Stimulated activated CD4-positive, alpha-beta T cell treated with anti-CD3 and anti-CD28 coated beads, Interleukin-4, amount 100 ng/mL, for 48 hours (primary cell): ENCODE data around the gene LHX6.

ENCODE experiments used
- DNase-seq, 2 donors: peaks; one replicate each; pipeline ENCODE4 v3.0.0-alpha.2; 2020; ENCODE audit warnings: low read depth in 2 of 2

LHX6 gene

DNA sequence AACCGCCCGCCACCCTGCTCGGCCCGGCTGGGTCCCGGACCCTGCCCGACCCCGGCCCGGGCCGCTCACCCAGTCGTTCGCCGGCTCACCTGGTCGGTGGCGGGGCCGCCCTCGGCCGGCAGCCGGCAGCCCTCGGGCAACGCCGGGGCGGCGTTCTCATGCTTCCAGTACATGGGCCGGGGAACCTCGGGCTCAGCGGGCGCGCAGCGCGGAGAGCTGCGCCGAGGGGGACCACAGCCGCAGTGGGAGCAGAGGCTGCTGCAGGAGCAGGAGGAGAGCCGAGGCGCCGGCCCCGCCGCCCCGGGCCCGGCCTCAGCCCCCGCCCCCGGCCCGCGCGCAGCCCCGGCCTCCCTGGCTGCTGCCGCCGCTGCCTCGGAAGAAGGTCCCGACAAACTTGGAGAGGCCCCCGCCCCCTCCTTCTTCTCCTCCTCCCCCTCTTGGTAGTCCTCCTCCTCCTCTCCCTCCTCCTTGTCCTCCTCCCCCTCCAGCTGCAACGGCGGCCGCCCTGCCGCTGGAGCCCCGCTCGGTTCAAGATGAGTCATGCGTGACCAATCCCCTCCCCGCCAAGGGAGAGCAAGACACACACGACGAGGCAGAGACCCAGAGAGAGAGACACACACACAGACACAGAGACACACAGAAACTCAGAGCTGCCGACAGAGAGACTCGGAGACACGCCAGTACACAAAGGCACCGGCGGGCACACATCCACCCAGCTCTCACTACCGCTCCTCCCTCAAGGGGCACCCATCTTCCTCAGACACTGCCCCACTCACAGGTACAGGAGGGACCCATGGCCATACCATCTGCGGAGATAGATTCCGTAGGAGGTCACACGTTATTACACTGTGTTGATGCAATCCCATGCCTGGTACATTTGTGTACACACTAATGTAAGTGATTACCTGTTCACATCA lies at the start of gene LHX6:
Gene LHX6 (minus strand): TSS at position 390 of the 917 bp plus-strand sequence. CDS start 217 bp downstream, at position 173.
- DNase-seq, result no peak

DNA sequence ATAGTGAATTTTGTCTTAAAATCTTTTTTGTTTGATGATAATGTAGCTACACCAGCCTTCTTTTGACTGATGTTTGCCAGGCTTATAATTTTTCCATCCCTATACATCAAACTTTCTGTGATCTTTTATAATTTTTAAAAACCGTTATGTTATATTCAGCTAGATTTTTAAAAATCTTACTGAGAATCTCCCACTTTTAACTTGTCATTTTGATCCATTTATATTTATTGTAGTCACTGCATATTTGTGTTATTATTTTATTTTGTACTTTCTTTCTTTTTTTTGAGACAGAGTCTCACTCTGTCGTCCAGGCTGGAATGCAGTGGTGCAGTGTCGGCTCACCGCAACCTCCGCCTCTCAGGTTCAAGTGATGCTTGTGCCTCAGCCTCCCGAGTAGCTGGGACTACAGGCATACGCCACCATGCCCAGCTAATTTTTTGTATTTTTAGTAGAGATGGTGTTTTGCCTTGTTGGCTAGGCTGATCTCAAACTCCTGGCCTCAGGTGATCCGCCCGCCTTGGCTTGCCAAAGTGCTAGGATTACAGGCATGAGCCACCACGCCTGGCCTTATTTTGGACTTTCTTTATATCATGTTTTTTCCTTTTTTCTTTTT lies 48.6 kb upstream of the LHX6 start:
- no peak for DNase-seq

GRCh38 chr9:122276096-122276495 lies 47.3 kb upstream of the LHX6 start:
- DNase-seq, result no peak

DNA sequence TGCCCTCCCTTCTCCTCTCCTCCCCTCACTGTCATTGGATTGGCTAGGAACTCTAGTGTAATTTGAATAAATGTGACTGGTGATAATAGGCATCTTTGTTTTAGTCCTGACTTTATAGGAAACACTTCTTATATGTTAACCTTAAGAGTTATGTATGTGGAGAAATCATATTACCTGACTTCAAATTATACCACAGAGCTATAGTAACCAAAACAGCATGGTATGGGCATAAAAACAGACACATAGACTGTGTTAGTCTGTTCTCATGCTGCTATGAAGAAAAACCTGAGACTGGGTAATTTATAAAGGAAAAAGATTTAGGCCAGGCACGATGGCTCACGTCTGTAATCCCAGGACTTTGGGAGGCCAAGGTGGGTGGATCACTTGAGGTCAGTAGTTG lies 45.3 kb upstream of the LHX6 start:
- DNase-seq, result no peak

DNA sequence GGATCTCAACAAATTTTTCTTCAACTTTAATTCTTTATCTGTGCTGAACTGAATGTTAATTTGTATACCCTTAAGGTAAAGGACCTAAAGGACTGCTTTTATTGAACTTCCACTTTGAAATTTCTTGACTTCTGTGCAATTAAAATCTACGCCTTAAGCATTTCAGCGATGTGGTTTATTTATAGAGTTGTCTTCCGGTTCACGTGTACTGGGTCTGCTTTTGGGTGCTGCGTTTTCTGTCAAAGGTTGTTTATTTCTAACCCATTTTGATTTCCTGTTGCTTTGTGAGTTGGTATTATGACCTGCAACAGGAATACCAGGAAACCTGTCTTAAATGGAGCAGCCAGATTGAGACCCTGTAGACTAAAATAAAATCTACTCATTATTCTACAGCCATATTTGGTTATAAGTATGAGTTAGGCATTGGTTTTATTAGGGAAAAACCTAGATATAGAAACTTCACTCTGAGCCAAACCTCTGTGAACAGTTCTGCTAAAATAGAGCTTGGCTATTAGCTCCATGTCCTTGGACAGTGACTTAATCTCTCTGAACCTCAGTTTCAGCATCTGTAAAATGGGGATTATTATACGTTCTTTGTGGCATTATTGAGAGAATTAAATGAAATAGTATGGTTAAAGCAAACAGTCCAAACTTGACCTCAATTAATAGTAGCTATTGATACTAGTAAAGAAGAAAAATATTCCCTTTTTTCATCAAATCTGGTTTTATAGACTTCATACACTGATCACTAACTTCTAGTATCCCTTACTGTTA lies 39.5 kb upstream of the LHX6 start:
- no peak for DNase-seq

GRCh38 chr9:122265149-122265915 lies 36.6 kb upstream of the LHX6 start:
- DNase-seq, result no peak

DNA sequence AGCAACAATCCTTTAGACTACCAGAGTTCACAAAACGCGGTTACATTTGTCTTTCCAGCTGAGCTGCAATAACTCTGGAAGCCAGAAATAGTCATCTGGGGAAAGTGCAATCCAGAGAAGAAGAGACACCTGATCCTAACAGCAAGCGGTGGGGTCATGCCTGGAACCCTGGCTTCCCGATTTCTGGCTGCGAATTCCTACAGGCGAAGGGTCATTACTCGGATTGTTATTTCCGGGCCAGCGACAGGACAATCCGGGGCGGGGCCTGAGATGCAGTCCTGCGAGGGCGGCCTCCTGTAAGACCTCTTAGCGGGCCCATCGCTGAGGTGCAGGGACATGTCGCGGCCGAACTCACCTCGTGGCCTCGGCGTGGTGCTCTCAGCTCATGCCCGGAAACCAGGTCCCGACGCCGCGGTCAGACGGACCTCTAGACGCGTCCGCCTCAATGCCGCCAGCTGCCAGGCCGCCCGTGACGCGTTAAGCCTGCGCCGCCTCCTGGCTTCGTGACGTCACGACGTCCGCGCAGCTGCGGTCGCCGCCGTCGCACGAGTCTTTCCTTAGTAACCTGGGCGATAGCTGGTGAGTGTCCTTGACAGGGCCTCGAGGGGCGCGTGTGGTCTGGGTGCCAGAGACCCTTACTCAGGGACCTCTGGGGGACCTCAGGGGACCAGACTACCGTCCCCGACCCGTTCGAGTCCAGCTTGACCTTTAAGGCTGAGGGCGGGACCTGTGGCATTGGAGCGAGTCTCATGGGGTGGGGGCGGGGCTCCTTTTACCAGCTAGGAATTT lies 35.8 kb upstream of the LHX6 start, which contains the start of the genes MRRF and RBM18:
Gene MRRF (plus strand): TSS at position 523 of the 789 bp plus-strand sequence. CDS start 6,010 bp downstream, outside the sequence.
Gene RBM18 (minus strand): TSS at position 481 of the 789 bp plus-strand sequence. CDS start 3,348 bp downstream, outside the sequence.
- DNase-seq, result peak; percentile 85

DNA sequence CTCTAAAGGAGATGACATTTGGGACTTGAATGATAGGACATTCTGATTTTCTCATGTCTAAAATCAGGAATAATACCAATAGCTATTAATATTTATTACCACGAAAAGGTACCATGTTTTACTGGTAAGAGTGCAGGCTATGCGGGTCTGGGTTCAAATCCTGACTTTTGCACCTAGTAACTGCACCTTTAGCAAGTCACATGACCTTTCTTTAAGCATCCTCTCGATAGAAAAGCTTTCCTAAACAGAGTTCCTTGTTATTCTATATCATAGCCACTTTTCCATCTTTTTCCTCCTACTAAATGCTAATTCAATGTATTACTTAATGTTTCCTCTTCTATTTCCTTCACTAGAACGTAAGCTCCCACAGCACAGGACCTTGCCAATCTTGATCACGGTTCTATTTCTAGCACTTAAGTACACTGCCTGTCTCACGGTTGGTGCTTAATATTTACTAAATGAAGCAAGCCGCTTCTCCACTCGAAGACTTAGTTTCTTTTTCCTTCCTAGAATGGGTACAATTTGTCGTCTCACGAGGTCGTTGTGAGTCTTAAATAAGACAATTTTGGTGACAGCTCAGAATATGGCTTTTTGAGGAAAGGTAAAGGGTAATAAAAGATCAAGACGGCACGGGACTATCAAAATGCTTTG lies 35.1 kb upstream of the LHX6 start:
- no peak for DNase-seq

DNA sequence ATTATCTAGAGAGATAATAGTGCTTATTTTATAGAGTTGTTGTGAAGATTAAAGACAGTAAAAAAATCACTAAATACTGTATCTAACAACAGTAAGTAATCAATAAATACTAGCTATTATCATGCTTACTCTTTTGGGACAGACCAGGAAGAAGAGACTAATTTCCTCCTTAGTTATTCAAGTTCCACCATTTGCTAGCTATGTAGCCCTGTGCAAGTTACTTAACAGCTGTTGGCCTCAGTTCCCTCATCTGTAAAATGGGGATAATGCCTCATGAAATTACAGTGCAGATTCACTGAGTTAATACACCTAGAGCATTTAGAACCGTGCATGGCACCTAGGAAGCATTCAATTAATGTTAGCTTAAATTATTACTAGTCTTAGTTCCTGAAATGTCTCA lies 33.3 kb upstream of the LHX6 start:
- DNase-seq, result no peak

DNA sequence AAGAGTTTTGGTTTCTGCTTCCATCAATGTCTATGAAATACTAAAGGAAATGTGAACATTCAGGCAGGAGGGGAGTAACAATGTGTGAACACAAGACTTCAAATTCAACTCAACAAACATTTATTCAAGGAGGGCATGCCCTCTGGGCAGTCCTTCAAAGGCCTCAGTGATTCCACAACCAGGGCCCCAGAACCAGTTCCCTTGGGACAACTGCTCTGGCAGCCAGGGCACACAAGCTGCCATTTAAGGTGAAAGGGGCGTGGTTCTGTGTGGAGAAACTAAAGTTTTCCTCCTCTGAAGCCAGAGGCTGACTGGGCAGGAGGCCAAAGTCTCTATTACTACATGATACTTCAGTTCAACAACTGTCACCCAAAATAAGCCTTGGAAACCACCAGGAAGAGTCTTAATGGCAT lies 32.7 kb upstream of the LHX6 start:
- DNase-seq, result no peak

DNA sequence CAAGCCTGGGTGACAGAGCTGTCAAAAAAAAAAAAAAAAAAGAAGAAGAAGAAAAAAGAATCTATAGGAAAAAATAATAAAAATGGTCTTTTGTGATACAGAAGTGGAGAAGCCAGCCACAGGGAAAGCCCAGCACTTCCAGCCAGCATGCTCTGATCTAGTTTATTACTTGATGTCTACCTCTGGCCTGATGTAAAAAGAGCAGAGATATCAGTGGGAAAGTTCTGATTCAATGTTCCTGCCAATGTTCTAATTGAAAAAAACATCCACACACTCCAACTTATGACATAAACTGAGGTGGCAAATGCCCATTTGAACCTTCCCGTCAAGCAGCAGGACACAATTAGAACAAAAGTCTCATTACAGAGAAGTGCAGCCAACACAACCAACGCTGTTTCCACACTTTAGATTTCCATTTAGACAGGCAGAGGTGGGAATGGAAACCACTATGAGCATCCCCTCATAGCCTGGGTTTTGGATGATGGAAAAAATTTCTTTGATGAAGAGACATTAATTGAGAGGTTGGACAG lies 30.2 kb upstream of the LHX6 start:
- DNase-seq, result no peak

- no peak for DNase-seq
Observed at GRCh38 chr9:122256206-122256605, 27.4 kb upstream of the LHX6 start.

DNA sequence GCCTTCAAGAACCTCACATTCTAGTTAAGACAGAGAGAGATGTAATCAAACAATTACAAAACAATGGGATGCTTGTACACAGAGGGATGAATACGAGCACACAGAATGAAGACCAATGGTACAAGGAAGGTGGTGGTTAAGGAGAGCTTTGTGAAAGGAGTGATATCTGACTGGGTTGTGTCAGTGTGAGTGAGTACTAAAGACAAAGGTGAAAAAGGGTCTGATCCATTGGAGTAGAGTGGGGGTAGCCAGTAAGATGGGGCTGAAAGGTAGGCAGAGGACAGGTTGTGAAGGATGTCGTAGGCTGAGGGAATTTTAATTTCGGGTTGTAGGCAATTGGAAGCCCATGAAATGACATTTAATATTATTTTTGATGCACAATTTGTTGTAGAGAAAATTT lies 26.0 kb upstream of the LHX6 start:
- no peak for DNase-seq

DNA sequence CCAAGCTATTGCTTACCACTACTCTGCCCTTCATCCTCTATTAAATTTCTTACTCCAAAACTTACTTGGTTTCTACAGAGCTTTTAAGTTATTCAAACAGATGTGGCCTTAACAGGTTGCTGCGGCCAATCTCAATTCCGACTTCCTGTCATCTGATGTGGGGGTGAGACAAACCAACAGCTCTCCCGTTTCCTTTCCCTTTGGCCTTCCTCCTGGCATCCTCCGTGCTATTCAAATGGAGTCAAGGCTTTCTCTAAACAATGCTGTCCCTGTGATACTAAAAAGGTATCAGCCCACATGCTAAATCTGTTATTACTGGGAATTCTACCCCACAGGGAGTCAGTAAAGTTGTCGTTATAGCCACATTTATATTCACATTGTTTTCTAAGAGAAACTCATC lies 24.0 kb upstream of the LHX6 start:
- DNase-seq, result no peak

DNA sequence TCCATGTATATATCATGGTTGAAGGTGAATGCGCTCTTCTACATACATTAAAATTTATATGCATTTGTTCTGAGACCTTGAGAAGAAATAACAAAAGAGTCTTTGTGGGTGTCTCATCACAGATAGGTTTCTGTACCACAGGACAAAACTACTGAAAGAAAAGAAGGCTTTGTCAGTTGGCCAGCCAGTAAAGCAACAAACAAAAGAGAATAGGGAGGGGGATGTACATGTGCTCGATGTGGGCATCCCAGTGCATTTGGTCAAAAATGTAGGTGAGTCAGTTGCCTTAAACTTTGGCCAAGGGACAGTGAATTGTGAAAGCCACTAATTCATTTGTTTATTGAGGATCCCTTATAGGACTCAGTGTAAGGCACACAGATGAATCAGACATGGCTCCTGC lies 22.6 kb upstream of the LHX6 start:
- DNase-seq, result no peak

DNA sequence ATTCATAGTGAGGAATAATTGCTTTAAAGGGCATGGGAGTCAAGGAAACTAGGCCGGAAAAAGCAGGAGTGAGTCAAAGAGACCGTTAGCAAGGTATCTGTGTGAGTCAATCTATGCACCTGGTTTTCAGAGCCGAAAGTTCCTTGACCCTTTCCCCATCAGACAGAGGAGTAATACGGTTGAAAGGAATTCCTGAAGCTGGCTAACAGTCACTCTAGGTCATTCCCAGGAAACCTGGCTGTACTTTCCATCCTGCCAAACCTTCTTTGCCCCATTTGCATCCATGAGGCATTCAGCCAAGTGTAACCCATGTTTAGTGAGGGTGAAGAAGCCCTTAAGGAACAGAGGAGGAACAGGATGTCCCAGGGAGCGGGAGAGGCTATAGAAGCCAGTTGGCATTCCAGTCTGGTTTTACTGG lies 19.7 kb upstream of the LHX6 start:
- DNase-seq, result no peak

DNA sequence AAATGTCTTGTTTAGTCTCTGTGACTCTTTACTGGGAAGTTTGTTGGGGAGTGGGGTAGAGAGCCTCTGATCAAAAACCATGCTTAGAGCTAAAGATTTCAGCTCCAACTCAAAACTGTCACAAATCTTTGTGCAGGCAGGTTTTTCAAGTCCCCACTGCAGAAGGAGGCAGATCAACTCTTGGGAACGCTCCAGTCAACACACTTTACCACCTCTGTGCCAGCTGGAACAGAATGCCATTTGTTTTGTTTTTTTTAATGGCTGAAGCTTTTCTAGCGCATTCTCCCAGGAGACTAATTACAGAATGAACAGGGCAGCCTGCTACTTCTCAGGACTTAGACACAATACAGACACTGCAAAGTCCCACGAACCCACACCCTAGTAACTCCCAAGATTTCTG lies 17.9 kb upstream of the LHX6 start:
- no peak for DNase-seq

DNA sequence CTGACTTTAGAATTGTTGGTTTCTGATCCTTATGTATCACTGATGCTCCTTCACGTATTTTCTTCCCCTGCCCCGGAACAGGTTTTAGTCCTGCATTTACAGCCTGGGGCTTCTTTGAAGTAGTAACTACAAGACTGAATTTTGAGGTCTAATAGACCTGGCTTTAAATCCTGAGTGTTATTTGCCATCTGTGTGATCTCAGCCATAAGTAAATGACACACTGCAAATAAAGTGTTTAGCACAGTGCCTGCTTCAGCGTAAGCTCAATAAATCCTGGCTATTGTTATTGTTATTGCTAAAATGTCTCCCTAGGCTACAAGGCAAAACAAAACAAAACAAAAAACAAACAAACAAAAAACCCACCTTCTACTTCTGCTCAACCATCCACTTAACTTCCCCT lies 15.6 kb upstream of the LHX6 start:
- DNase-seq, result no peak

GRCh38 chr9:122239722-122240121 lies 11.0 kb upstream of the LHX6 start:
- DNase-seq, result no peak

DNA sequence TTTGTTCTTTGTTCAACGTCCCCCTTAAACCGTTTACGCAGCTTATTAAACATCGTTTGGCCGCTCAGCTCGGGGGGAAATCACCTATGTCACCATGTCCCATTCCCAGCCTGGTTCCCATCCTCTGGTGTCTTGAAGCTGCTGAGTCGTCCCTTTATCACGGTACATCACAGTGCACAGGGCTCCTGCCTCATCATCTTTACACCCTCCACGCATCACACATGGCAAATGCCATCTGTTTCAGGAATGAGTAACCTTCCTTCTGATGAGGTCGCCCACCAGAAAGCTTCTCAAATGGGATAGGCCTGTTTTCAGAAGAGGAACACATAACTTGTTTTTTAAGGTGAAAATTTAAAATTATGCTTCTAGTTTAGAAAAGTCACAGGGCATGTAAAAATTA lies 7.9 kb upstream of the LHX6 start:
- no peak for DNase-seq
